ENCODE measurements around the gene ADCK2.
"Not testable (repeated sequence)": the region's sequence is repeated elsewhere in the genome, so short reads cannot be mapped to it uniquely, and the experiment has no call there.

The ADCK2 gene

DNA sequence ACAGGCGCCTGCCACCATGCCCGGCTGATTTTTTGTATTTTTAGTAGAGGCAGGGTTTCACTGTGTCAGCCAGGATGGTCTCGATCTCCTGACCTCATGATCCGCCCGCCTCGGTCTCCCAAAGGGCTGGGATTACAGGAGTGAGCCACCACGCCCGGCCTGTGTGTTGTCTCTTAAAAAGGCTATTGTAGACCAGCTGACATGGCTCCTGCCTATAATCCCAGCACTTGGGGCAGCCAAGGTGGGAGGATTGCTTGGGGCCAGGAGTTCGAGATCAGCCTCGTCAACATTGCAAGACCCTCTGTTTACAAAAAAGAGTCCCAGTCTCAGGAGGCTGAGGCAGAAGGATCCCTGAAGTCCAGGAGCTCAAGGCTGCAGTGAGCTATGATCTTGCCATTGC, 21.1 kb downstream of the ADCK2 start:
- not testable (repeated sequence) for H3K9ac ChIP-seq (ENCODE audit: low read depth in 1 of 2, low read length in 2 of 2); H3K9me3 ChIP-seq (ENCODE audit: control insufficient read depth in 1 of 2, low read length in 2 of 2); H3K27me3 ChIP-seq (ENCODE audit: control insufficient read depth in 1 of 2, insufficient read depth in 2 of 2, low read length in 2 of 2); H3K4me3 ChIP-seq (ENCODE audit: low read depth in 1 of 2, low read length in 2 of 2); H3K27ac ChIP-seq (ENCODE audit: low read depth, low read length)
- Histone ChIP-seq H3K4me1 (ENCODE audit: control insufficient read depth in 1 of 2, insufficient read depth in 2 of 2, low read length in 2 of 2) (peaks cover 12 to 19% of the 10 kb centered on the region in 2 donors), H3K36me3 (ENCODE audit: control insufficient read depth in 1 of 2, insufficient read depth in 2 of 2, low read length in 2 of 2) (peaks cover 12 to 19% of the 10 kb centered on the region in 2 donors)

DNA sequence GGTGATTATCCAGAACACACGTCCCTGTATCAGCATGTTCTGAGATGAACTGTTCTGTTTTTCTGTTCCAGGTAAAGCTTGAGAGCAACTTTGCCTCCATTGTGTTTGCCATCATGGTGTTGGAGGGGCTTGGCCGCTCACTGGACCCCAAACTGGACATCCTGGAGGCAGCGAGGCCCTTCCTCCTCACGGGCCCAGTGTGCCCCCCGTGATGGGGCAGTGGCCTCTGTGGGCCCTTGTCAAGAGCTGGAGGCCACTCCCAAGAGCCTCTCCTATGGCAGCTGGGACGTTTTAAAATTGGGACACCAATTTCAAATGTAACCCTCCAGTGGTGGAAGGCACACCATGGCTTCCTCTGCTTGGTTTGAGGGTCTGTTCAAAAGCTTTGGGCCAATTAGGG, 21.8 kb downstream of the ADCK2 start:
- peaks cover 12 to 19% of the 10 kb centered on the region in 2 donors for H3K4me1 ChIP-seq (ENCODE audit: control insufficient read depth in 1 of 2, insufficient read depth in 2 of 2, low read length in 2 of 2)
- H3K9ac ChIP-seq (ENCODE audit: low read depth in 1 of 2, low read length in 2 of 2): no peak overlapping the region
- no peaks in the 10 kb centered on the region for H3K27me3 ChIP-seq (ENCODE audit: control insufficient read depth in 1 of 2, insufficient read depth in 2 of 2, low read length in 2 of 2)
- peaks cover 8 to 15% of the 10 kb centered on the region in 2 donors for H3K36me3 ChIP-seq (ENCODE audit: control insufficient read depth in 1 of 2, insufficient read depth in 2 of 2, low read length in 2 of 2)
- H3K9me3 ChIP-seq (ENCODE audit: control insufficient read depth in 1 of 2, low read length in 2 of 2): no peaks in the 10 kb centered on the region
- H3K4me3 ChIP-seq (ENCODE audit: low read depth in 1 of 2, low read length in 2 of 2): no peak overlapping the region
- H3K27ac ChIP-seq (ENCODE audit: low read depth, low read length): no peak overlapping the region

DNA sequence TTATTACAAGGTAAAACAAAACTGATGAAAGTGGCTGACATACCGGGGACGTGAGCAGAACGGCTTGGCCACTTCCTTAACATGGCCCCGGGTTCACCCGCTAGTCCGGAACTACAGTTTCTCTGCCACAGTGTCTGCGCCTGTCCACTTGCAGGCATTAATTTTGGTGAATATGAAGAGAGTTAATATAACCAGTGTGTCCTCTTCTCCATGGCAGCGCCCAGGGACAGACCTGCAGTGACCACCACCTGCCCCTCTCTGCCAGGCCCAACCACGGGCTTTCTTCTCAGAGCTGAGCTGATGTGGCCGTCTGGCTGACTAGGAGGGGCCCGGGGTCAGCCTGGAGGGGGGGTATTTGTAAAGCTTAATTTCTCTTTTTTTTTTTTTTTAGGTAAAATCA, 22.6 kb downstream of the ADCK2 start:
- Histone ChIP-seq H3K36me3 (ENCODE audit: control insufficient read depth in 1 of 2, insufficient read depth in 2 of 2, low read length in 2 of 2) (peaks cover 5 to 13% of the 10 kb centered on the region in 2 donors), H3K9me3 (ENCODE audit: control insufficient read depth in 1 of 2, low read length in 2 of 2) (no peaks in the 10 kb centered on the region), H3K4me3 (ENCODE audit: low read depth in 1 of 2, low read length in 2 of 2) (no peak overlapping the region), H3K9ac (ENCODE audit: low read depth in 1 of 2, low read length in 2 of 2) (no peak overlapping the region), H3K27me3 (ENCODE audit: control insufficient read depth in 1 of 2, insufficient read depth in 2 of 2, low read length in 2 of 2) (no peaks in the 10 kb centered on the region), H3K27ac (ENCODE audit: low read depth, low read length) (no peak overlapping the region), H3K4me1 (ENCODE audit: control insufficient read depth in 1 of 2, insufficient read depth in 2 of 2, low read length in 2 of 2) (peaks cover 12 to 19% of the 10 kb centered on the region in 2 donors)

DNA sequence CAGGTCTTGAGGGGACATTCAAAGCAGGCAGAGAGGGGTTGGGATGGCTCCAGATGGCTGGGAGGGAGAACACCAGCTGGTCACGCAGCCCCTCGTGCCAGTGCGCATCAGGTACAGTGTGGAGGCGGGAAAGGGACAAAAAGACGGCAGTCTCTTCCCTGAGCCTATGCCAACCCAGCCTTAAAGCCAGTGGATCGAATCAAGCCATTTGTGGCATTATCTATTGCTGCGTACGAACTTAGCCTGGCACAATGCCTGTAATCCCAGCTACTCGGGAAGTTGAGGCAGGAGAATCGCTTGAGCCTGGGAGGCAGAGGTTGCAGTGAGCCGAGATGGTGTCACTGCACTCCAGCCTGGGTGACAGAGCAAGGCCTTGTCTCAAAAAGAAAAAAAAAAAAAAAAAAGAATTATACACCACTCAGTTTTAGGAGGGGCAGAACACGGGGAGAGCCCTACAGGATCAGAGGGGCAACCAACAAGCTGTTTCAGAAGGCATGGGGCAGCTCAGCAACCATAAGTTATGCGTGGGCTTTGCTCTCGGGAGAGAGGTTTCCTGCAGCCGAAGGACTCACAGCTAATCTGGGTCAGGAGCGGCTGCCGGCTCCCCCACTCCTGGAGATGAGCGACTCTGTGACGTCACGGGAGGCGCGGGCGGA, 23.4 kb downstream of the ADCK2 start:
- H3K4me3 ChIP-seq (ENCODE audit: low read depth in 1 of 2, low read length in 2 of 2): peak overlapping the region; percentile 88 to 98
- H3K27ac ChIP-seq (ENCODE audit: low read depth, low read length): peak overlapping the region; percentile 99
- no peaks in the 10 kb centered on the region for H3K9me3 ChIP-seq (ENCODE audit: control insufficient read depth in 1 of 2, low read length in 2 of 2)
- H3K36me3 ChIP-seq (ENCODE audit: control insufficient read depth in 1 of 2, insufficient read depth in 2 of 2, low read length in 2 of 2): peaks cover 5 to 12% of the 10 kb centered on the region in 2 donors
- H3K4me1 ChIP-seq (ENCODE audit: control insufficient read depth in 1 of 2, insufficient read depth in 2 of 2, low read length in 2 of 2): peaks cover 12 to 19% of the 10 kb centered on the region in 2 donors
- no peaks in the 10 kb centered on the region for H3K27me3 ChIP-seq (ENCODE audit: control insufficient read depth in 1 of 2, insufficient read depth in 2 of 2, low read length in 2 of 2)
- H3K9ac ChIP-seq (ENCODE audit: low read depth in 1 of 2, low read length in 2 of 2): peak overlapping the region; percentile 74 to 99

DNA sequence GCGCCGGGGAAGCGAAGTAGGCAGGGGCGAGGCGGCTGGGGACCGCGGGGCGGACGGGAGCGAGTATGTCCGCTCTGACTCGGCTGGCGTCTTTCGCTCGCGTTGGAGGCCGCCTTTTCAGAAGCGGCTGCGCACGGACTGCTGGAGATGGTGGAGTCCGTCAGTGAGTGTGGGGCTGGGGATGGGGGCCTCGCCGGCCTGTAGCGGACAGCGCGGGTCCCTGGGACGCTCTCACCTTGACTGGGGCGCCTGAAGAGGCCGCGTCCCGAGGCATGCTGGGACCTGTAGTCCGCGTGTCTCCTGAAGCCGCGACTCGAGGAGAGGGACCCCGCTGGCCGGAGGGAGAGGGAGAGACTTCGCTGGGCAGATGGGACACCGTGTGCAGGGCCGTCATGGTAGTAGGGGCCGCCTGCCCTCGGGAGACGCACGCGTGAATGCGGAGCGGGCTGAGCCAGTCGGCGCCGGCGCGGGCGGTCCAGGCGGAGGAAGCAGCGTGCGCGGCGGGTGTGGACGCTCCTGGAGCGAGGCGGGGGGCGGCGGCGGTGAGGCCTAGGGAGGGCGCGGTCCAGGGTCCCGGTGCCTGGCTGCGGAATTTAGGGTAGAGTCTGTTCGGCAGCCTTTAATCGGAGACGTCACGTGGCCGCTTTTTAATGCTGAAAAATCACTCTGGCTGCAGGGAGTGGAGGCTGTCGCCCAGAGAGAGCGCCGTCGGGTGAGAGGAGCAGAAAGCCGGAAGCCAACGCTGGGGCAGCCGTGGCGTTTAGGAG, 24.1 kb downstream of the ADCK2 start, which contains the start of gene NDUFB2:
Gene NDUFB2 (plus strand): TSS at position 29 of the 767 bp plus-strand sequence. CDS start 37 bp downstream, at position 66.
- peak within 1 kb of the TSS; percentile 88 to 98 for H3K4me3 ChIP-seq (ENCODE audit: low read depth in 1 of 2, low read length in 2 of 2)
- H3K27ac ChIP-seq (ENCODE audit: low read depth, low read length): peak within 1 kb of the TSS; percentile 99
- H3K4me1 ChIP-seq (ENCODE audit: control insufficient read depth in 1 of 2, insufficient read depth in 2 of 2, low read length in 2 of 2): peaks cover 12 to 19% of the 10 kb centered on the region in 2 donors
- peaks cover 3 to 5% of the 10 kb centered on the region in 2 donors for H3K36me3 ChIP-seq (ENCODE audit: control insufficient read depth in 1 of 2, insufficient read depth in 2 of 2, low read length in 2 of 2)
- no peaks in the 10 kb centered on the region for H3K9me3 ChIP-seq (ENCODE audit: control insufficient read depth in 1 of 2, low read length in 2 of 2)
- H3K27me3 ChIP-seq (ENCODE audit: control insufficient read depth in 1 of 2, insufficient read depth in 2 of 2, low read length in 2 of 2): no peaks in the 10 kb centered on the region
- peak within 1 kb of the TSS; percentile 74 to 99 for H3K9ac ChIP-seq (ENCODE audit: low read depth in 1 of 2, low read length in 2 of 2)

DNA sequence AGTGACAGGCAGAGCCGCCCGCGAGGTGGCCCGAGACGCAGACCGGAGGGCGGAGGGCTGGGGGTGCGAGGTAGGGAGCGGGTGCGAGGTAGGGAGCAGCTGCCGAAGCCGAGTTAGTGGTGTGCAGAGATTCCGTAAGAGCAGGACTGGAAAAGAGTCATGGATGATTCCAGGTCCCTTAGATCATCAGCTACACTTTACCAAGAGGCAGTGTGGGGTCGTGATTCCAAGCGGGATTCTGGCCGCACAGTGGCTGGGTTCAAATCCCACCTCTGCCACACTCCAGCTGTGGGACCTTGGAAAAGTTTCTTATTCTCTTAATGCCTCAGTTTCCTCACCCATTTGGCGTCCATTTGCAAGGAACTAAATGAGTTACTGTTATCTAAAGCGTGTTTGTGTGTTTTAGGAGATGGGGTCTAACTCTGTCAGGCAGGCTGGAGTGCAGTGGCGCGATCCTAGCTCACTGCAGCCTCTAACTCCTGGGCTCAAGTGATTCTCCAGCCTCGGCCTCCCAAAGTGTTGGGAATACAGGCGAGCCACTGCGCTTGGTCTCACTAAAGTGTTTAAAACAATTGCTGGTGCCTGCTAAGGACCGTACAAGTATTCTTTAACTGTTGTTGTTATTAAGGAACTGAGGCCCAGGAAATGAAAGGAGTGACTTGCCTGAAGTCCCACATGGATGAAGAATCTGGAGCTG, 24.9 kb downstream of the ADCK2 start:
- peak overlapping the region; percentile 74 to 99 for H3K9ac ChIP-seq (ENCODE audit: low read depth in 1 of 2, low read length in 2 of 2)
- H3K36me3 ChIP-seq (ENCODE audit: control insufficient read depth in 1 of 2, insufficient read depth in 2 of 2, low read length in 2 of 2): peaks cover 0 to 2% of the 10 kb centered on the region in 2 donors
- peaks cover 12 to 19% of the 10 kb centered on the region in 2 donors for H3K4me1 ChIP-seq (ENCODE audit: control insufficient read depth in 1 of 2, insufficient read depth in 2 of 2, low read length in 2 of 2)
- H3K27me3 ChIP-seq (ENCODE audit: control insufficient read depth in 1 of 2, insufficient read depth in 2 of 2, low read length in 2 of 2): no peaks in the 10 kb centered on the region
- peak overlapping the region; percentile 88 to 98 for H3K4me3 ChIP-seq (ENCODE audit: low read depth in 1 of 2, low read length in 2 of 2)
- H3K27ac ChIP-seq (ENCODE audit: low read depth, low read length): peak overlapping the region; percentile 99
- no peaks in the 10 kb centered on the region for H3K9me3 ChIP-seq (ENCODE audit: control insufficient read depth in 1 of 2, low read length in 2 of 2)

DNA sequence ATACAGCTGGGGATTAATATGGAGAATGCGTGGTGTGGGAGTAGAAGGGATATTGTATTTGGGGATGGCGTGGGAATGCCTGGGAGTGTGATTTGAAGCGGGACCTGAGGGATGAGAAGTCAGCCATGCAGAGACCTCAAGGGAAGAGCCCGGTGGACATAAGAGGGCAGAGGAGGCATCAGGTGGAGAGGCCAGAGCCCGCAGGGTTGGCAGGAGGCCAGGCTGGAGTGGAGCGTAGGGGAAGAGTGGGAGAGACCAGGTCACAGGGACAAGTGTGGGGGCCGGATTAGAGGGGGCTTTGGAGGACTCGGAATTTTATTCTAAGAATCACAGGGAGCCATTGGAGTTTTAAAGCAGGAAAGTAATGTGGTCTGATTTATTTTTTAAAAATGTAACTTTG, 25.7 kb downstream of the ADCK2 start:
- no peak overlapping the region for H3K4me3 ChIP-seq (ENCODE audit: low read depth in 1 of 2, low read length in 2 of 2)
- H3K27ac ChIP-seq (ENCODE audit: low read depth, low read length): no peak overlapping the region
- no peaks in the 10 kb centered on the region for H3K9me3 ChIP-seq (ENCODE audit: control insufficient read depth in 1 of 2, low read length in 2 of 2)
- peaks cover 12 to 19% of the 10 kb centered on the region in 2 donors for H3K4me1 ChIP-seq (ENCODE audit: control insufficient read depth in 1 of 2, insufficient read depth in 2 of 2, low read length in 2 of 2)
- H3K27me3 ChIP-seq (ENCODE audit: control insufficient read depth in 1 of 2, insufficient read depth in 2 of 2, low read length in 2 of 2): no peaks in the 10 kb centered on the region
- H3K36me3 ChIP-seq (ENCODE audit: control insufficient read depth in 1 of 2, insufficient read depth in 2 of 2, low read length in 2 of 2): peaks cover 0 to 4% of the 10 kb centered on the region in 2 donors
- H3K9ac ChIP-seq (ENCODE audit: low read depth in 1 of 2, low read length in 2 of 2): no peak overlapping the region

DNA sequence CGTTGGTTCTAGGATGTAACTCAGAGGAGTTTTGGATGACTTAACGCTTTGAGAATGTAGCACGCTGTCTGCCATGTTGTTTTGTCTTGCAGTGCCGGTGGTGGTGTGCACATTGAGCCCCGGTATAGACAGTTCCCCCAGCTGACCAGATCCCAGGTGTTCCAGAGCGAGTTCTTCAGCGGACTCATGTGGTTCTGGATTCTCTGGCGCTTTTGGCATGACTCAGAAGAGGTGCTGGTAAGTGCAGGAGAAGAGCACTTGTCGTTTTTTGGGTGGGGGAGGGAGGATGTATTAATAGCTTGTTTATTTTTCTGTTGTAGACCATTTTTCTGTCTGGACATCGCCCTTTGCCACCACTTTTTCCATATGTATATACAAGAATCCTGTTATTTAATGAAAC, 30.0 kb downstream of the ADCK2 start:
- peaks cover 10 to 30% of the 10 kb centered on the region in 2 donors for H3K36me3 ChIP-seq (ENCODE audit: control insufficient read depth in 1 of 2, insufficient read depth in 2 of 2, low read length in 2 of 2)
- H3K9me3 ChIP-seq (ENCODE audit: control insufficient read depth in 1 of 2, low read length in 2 of 2): no peaks in the 10 kb centered on the region
- H3K4me3 ChIP-seq (ENCODE audit: low read depth in 1 of 2, low read length in 2 of 2): no peak overlapping the region
- no peak overlapping the region for H3K27ac ChIP-seq (ENCODE audit: low read depth, low read length)
- H3K27me3 ChIP-seq (ENCODE audit: control insufficient read depth in 1 of 2, insufficient read depth in 2 of 2, low read length in 2 of 2): no peaks in the 10 kb centered on the region
- H3K9ac ChIP-seq (ENCODE audit: low read depth in 1 of 2, low read length in 2 of 2): no peak overlapping the region
- H3K4me1 ChIP-seq (ENCODE audit: control insufficient read depth in 1 of 2, insufficient read depth in 2 of 2, low read length in 2 of 2): peaks cover 8% of the 10 kb centered on the region in 2 donors

DNA sequence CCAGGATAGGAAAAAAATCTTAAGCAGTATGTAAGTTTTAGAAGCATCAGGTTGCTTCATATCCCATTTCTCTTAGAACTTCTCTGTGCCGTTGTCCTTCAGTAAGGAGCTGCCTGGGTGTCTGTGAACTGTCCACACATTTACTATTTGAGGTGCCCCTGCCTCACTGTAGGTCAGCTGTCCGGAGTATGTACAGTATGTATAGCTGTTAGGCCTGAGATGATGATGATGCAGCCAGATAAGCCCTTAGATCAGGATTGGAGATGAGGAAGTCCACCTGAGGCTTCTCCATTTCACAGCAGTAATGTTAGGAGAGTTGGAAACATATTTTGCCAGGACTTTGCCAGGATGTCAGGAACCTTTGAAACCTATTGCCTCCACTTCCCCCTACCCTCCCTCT, 31.5 kb downstream of the ADCK2 start:
- H3K4me1 ChIP-seq (ENCODE audit: control insufficient read depth in 1 of 2, insufficient read depth in 2 of 2, low read length in 2 of 2): no peaks in the 10 kb centered on the region
- no peak overlapping the region for H3K4me3 ChIP-seq (ENCODE audit: low read depth in 1 of 2, low read length in 2 of 2)
- no peaks in the 10 kb centered on the region for H3K9me3 ChIP-seq (ENCODE audit: control insufficient read depth in 1 of 2, low read length in 2 of 2)
- no peak overlapping the region for H3K27ac ChIP-seq (ENCODE audit: low read depth, low read length)
- H3K9ac ChIP-seq (ENCODE audit: low read depth in 1 of 2, low read length in 2 of 2): no peak overlapping the region
- no peaks in the 10 kb centered on the region for H3K27me3 ChIP-seq (ENCODE audit: control insufficient read depth in 1 of 2, insufficient read depth in 2 of 2, low read length in 2 of 2)
- peaks cover 10 to 30% of the 10 kb centered on the region in 2 donors for H3K36me3 ChIP-seq (ENCODE audit: control insufficient read depth in 1 of 2, insufficient read depth in 2 of 2, low read length in 2 of 2)

DNA sequence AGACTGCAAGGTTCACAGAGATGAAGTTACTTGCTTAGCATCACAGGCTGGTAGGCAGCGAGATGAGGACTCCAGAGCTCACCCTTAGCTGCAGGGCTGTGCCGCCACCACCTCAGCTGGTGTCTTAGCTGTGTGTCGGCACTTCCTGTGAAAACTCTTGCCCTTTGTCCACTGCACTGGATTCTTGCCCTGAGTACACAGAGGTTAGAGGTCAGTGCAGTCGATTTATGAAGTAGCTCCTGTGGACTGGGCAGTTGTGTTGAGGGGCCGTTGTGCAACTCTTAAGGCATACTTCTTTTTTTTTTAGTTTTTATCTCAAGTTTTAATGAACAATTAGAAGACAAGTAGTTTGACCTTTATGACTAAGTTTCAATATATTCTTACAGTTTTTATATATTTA, 34.4 kb downstream of the ADCK2 start:
- Histone ChIP-seq H3K4me1 (ENCODE audit: control insufficient read depth in 1 of 2, insufficient read depth in 2 of 2, low read length in 2 of 2) (no peaks in the 10 kb centered on the region), H3K9me3 (ENCODE audit: control insufficient read depth in 1 of 2, low read length in 2 of 2) (no peaks in the 10 kb centered on the region), H3K36me3 (ENCODE audit: control insufficient read depth in 1 of 2, insufficient read depth in 2 of 2, low read length in 2 of 2) (peaks cover 10 to 27% of the 10 kb centered on the region in 2 donors), H3K9ac (ENCODE audit: low read depth in 1 of 2, low read length in 2 of 2) (no peak overlapping the region), H3K4me3 (ENCODE audit: low read depth in 1 of 2, low read length in 2 of 2) (no peak overlapping the region), H3K27me3 (ENCODE audit: control insufficient read depth in 1 of 2, insufficient read depth in 2 of 2, low read length in 2 of 2) (no peaks in the 10 kb centered on the region), H3K27ac (ENCODE audit: low read depth, low read length) (no peak overlapping the region)
